GM18907 (cell line): ENCODE measurements around the gene ANTXR2.

Source experiments
- ATAC-seq: cut with Tn5 transposase; IDR thresholded peaks from one replicate; pipeline ENCODE4 v1.9.1; 2021; ENCODE audit warnings: mild to moderate bottlenecking, moderate library complexity; ENCODE audit not compliant: unreplicated experiment

The ANTXR2 gene

DNA sequence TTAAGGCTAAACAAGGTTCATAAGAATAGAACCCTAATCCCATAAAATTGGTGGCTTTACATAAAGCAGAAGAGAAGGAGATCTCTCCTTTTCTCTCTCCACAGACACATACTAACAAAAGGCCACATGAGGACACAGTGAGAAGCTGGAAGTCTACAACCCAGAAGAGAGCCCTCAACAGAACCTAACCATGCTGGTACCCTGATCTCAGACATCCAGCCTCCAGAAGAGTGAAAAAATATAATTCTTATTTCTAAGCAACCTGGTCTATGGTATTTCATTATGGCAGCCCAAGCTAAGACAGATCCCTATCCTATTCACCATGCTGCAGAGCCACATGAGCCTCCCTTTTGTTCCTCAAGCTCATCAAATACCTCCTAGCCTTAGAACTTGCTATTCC lies 195.5 kb downstream of the ANTXR2 start:
- no peak for ATAC-seq

DNA sequence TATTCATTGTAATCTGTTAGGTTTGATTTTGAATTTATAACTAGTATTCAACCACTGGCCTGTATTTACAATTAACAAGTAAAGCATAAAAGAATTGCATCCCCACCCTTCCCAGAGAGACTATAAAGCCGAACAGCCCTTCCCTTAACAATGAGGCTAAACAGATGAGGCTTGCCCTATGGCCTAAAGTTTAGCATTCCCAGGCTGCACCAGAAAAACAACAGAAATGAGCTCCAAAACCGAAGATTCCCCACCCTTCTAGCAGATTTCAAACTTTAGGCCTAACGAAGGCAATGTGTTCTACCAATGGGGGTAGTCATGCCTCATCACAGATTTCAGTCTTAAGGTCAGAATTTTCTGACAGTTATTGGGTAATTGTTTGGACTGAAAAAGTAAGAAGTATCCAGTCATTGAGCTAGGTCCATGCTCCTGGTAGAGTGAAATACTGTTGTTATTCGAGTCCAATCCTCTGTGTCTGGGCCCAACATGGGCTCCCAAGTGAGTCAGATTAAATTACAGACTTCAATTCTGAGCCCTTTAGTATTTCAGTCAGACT lies 197.6 kb downstream of the ANTXR2 start:
- ATAC-seq: no peak

DNA sequence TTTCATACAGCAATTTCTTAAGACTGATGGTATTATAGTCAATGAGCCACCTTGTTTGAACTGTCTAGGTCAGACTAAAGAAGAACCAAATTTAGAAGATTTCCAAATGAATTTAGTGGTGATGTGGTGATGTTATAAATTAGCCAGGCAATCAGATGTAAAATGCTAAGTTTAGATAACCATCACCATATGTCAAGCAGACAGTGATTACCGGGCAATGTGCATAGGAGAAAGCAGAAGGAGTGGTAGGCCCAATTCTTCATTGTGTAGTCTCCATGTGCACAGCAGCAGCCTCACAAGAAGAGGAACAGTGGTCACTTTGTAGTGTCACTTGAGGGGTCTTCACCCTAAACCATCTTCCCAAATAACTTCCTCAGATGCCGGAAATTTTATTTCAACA lies 198.8 kb downstream of the ANTXR2 start:
- ATAC-seq: no peak

DNA sequence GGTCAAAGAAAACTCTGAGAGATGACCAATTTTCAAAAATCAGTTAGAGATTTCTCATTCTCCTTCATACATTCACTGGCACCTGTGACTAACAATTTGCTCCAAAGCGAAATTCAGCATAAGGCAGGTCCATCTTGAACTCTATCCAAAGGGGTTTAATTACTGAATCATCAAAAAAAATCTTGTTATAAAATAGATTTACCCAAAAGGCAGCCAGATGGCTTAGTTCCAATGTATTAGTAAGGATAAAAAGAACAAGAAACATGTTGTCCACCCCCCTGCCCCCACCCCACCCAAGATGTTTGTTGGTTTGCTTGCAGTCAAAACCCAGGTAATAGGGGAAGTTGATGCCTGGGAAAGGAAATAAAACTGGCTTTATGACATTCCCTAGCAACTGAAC lies 200.3 kb downstream of the ANTXR2 start:
- ATAC-seq: no peak

DNA sequence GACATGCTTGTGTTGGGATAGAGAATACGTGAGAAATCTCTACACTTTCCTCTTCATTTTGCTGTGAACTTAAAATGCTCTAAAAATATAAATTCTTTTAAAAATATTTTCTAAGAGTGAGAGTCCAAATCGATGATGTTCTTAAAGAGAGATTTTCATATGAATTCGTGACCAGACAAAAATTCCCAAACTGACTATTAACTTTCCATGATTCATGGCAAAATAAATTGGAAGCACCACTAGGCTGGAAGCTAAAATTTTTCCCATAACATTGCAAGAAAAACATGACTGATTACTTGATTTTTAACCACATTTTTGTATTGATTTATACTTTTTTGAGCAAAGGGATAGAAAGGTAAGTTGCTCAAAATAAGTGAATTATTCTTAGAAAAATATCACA lies 201.1 kb downstream of the ANTXR2 start:
- no peak for ATAC-seq

DNA sequence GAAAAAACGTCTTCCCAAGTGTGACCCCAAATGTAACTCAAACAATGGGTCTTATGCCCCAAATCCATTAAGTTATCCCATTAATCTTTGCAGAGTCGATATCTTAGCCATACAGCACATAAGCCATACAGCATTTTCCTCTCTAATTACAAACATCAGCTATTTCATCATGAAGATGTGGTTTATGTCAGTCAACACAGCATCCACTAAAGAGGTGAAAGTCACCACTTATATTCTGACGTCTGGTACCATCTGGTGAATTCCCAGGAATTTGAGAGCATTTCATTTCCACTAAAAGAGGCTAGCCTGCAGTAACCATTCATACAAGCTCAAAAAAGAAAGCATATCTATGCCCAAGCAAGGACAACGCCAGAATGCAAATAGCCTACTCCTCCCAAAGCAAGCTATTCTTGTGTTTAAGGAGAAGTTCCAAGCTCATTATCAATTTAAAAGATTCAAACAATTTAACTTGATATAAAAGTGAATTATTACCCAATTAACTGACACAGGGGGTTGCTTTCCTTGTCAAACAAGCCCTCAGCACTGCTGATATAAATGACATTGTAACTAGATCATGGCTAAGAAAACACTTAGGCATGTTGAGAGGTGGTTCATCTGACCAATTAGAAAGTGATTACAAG lies 203.3 kb downstream of the ANTXR2 start:
- ATAC-seq: no peak

DNA sequence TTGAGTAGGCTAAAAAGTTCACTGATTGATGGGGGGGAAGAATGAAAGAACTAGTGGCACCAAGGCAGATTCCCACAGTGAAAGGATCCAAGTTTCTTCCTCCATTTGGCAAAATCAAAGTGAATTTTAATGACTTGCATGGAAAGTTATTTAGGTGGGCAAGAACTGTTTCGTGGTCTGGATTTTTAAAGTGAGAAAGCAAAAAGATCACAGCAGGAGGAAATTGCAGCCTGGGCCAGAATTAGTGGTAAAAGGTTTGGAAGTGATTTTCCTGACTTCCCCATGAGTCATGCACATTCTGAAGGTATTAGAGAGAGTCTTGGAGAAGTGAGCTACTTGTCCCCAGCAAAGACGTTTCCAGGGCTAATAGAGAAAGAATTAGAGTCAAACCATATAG lies 207.8 kb downstream of the ANTXR2 start:
- no peak for ATAC-seq

DNA sequence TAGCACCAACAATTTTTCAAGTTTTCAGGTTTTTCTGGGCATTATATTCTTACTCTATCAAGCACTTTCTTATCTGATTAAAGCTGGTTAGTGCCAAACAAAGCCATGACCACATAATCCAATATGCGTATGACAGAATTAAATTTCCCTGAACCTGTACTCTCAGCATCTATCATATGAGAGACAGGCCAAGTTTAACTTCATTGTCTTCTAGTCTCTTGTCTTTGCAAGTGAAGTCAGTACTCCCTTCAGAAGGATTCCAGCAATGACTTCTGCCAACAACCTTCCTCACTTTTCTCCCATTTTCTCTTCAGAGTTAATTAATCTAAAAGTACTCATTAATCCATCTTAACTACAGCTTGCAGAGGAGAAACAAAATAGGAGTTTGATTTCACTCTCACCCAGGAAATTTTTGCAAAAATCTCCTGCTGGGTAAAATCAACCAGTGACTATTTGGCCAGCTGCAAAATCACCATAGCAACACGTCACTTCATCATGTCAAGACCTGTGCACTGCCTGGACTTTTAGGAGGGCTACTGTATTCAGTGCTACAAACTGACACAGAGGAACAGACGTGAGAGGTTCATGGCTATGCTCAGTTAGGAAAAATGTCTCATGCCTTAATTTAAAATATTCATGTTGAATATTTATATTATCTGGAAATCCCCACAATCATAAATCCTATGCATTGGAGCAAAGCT lies 208.4 kb downstream of the ANTXR2 start:
- ATAC-seq: no peak

DNA sequence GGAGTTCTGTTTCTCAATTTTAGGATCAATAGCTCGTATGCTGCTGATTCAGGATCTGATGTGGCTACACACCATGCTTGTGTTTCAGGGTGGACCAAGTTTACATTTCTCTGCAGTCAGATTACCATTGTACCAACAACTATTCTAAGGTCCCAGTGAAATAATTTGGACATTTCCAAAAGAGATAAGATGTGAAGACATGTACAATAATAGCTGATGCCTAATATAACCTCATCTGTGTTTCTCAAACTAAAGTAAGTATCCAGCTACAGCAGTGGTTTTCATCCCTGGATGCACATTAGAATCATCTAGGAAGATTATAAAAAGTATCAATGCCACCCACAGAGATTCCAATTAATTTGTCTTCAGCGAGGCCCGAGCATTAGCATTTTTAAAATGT lies 209.7 kb downstream of the ANTXR2 start:
- ATAC-seq: no peak

DNA sequence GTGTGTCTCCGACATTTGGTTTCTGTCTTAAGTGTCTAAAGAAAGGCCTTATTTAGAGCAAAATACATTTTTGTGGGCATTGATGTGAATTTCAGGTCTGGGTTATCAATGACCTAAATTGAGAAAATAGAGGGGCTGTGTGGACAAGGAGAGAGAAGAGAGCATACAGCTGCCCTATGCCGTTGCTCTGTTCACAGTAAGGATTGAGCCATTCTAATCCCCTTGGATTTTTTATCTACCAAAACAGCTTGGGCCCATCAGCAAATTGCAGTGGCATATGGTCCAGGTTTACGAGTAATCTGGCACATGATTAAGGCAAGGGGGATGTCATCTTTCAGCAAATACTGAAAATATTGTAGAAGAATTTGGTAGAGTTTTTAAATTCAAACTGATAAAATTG lies 210.2 kb downstream of the ANTXR2 start:
- ATAC-seq: no peak

DNA sequence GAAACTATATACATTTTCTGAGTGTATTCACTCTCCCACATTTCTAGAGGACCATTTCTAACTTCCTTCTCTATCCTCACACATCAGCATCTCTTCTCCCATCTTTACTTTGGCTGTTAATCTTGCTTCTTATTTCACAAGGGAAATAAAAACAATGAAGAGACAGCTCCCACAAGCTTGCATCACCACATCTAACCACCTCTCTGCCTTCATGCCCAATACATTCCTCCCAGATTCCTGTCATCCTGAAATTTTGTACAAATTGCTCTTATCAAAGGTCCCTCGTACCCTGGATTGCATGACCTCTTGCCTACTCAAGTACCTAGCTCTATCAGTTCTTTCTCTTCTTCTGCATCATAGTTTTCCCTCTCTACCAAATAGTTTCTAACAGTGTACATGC lies 215.2 kb downstream of the ANTXR2 start:
- no peak for ATAC-seq

DNA sequence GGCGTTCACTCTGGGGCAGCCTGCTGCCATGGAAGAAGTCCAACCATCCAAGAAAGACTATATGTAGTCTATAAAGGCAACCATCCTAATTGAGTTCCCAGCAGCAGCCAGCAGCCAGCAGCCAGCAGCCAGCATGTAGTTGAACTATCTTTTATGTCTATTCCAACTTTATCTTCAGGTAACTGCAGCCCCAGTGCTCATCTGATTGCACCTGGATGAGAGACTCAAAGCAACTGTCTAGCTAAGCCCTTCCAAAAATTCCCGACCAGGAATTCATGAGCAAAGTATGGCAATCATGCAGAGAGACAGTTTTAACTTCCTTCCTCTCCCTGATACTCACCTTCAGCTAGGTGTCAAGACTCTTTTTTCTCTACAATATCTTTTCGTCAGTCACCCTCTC lies 216.8 kb downstream of the ANTXR2 start:
- no peak for ATAC-seq

DNA sequence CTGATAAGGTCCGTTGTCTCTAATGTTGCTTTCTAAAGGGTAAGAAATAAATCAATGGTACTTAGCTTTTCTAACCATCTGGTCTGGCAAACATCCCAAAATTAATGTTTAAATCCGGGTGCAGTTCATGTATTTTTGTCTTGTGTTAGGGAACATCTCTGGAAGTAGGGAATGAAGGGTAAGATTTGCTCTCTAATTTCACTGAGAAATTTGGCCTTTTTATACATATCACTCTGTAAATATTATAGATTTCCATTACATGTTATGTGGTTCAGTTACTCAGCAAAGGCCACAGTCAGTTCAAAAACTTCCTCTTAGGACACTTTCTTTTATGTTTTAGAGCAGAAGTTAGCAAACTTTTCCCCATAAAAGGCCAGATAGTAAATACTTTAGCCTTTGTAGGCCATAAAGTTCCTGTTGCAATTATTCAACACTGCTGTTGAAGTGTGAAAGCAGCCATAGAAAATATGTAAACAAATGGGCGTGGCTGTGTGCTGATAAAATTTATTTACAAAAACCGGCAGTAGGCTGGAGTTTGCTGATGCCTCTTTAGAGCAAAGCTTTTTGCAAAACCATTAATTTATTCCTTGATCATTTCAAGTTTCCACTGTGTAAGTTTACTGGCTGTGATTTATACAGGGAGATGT lies 218.1 kb downstream of the ANTXR2 start:
- ATAC-seq: no peak

DNA sequence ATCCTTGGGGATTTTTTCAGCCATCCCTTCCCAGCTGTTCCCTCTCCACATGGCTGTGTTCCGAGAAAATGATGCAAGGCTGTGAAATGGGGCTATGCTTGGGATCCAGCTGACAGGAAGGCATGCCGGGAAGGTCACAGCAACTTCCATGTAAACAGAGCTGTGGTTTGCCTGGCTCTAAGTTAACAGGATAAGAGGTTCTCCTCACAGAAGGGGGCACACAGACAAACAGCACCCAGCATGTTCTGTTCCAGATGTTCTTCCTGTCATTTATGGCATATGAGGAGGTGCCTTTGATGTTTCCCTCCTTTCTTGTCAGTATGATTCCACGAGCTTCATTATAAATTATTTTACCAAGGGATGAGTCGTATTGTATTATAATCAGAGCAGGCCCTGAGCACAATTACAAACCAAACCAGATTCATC lies 220.7 kb downstream of the ANTXR2 start:
- ATAC-seq: no peak

DNA sequence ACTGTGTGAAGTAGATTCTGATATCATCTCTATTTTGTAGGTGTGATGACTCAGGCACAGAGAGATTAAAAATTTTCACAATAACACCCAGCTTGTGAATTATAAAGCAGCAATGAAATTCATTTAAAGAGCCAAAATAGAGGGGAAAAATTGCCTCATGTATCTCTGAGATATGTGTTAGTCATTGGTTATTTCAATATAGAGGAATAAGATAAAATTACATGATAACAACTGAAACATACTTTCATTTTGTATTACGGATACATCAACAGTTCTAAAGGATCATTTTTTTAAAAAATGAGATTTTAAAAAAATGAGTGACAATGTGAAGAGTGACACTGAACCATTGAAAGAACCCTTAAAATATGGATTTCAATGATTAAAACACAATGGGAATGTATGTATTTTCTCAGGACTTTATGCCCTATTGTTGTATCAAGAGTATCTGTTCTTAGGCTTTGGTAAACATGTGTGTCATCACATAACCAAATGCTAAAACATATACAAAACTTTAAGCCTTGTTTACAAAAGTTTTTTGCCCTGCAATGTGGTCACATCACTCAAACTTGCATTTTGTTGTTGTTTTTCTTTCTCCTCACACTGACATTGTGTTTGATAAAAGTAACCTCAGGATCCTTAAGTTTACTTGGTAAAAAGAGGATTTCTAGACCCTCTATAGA lies 221.3 kb downstream of the ANTXR2 start:
- no peak for ATAC-seq
